CD4-positive, alpha-beta T cell treated with Interleukin-15 for 1 hour (primary cell): ENCODE data around the gene TSPAN18.

Source experiments
- DNase-seq: peaks from one replicate; pipeline ENCODE4 v3.0.0-alpha.2; 2020

Gene TSPAN18

GRCh38 chr11:44928144-44928543 is 201.4 kb downstream of the TSPAN18 start:
- no peak for DNase-seq

DNA sequence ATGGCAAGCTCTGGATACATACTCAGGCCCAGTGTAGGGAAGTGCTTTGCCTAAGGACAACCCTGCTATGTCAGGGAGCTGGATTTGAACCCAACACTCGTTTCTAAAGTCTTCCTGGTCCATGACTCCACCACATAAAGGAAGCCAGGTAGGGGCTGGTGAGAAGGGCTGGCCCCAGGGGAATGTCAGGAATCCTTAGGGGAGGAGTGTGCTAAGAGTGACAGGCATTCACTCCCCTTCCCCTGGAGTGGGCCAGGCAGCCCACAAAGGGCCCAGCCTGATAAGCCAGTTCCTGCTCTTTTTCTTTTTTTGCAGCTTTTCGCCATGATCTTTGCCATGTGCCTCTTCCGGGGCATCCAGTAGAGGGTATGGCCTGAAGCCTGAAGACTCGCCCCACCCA is 202.1 kb downstream of the TSPAN18 start:
- DNase-seq: no peak

GRCh38 chr11:44930588-44931302 is 204.0 kb downstream of the TSPAN18 start:
- no peak for DNase-seq

GRCh38 chr11:44931466-44931865 is 204.7 kb downstream of the TSPAN18 start:
- no peak for DNase-seq

GRCh38 chr11:44934110-44934509 is 207.3 kb downstream of the TSPAN18 start:
- no peak for DNase-seq

DNA sequence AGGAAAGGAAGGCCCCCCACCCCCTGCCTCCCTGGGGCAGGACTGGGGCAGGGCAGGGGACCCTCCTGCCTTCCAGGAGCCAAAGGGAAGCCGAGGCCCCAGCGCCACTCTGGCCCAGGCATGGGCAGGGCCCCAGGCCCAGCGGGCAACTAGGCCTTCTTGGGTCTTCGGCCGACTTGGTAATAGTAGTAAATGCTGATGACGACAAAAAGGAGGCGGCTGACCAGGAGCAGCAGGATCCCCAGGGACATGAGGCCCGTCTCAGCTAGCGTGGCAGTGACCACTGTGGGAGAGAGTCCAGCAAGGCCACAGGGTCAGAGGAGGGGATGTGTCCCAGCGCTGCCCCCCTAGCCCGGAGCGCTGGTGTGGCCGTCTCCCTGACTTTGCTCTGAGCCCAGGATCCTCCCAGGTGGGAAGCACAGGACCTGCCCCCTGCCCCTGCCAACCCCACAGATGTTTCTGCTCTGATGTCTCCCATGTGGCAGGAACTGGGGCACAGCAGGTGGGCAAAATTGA is 208.0 kb downstream of the TSPAN18 start:
- DNase-seq: no peak

DNA sequence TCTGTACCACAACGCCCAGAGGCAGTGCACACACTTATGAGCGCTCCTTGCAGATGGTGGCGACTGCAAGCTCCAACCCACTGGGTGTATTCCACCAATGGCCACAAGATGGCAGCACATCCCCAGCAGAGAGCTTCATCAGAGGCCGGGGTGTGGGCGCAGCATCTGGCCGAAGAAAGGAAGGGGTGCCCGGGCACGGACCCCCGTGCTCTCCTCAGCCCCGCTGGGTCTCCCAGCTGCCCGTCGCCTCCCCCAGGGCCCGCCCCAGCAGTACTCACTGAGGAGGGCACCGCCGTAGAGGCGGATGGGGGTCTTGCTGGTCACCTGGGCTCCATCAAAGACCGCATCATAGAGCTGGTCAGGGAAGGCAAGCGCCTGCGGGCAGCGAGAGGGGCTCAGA is 209.8 kb downstream of the TSPAN18 start:
- peak; percentile 80 for DNase-seq

DNA sequence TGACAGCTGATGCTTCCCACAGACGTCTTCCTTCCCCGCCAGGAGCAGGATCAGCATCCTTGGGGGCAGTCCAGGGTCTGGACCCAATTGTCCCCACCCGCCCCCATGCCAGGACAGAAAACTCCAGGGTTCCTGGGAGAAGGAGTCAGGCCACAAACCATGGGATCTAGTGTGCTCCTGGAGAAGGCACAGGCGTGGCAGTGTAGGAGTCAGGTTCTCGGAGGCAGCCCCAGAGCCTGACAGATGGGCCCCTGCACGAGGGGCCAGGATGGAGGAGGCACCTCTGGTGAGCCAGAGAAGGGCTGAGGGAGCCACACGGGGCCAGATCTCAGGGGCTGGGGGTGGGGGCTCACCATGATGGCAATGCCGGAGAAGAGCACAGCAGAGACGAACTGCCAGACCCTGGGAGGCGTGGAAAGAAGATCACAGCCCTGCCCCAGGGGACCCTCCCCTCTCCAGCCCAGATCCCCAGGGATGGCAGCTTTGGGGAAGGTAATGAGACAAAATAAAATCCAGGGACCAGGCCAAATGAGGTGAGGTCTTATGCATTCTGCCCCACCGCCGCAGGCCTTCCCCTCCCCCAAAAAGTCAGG is 210.3 kb downstream of the TSPAN18 start:
- no peak for DNase-seq

DNA sequence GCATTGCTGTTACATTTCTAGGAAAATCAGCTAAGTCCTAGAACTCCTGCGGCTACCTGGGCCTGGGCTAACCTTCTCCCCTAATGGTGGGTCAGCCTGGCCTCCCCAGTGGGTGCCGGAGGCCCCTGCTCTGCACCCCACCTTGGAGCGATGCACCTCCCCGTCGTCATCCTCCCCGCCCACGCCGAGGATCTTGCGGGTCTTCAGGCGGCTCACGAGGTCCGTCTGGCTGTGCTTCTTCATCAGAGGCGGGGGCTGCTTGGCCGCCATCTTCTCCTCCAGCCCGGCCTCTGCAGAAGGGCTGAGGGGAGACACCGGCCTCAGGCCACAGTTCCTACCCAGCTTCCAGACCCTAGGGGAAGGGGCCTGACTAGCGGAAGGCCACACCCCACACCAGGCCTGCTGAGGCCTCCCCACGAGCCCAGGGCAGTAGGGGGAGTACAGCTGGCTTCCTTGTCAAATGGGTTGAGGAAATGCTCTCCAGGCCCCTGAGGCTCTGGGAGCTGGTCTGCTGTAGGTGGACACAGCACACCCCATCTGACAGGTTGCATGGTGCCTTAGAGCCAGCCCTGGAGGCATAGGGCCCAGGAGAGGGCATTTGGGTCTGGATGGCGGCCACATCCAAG is 211.4 kb downstream of the TSPAN18 start:
- DNase-seq: no peak

GRCh38 chr11:44939673-44940395 is 213.1 kb downstream of the TSPAN18 start:
- DNase-seq: peak; percentile 24

GRCh38 chr11:44940404-44940803 is 213.6 kb downstream of the TSPAN18 start:
- DNase-seq: no peak

DNA sequence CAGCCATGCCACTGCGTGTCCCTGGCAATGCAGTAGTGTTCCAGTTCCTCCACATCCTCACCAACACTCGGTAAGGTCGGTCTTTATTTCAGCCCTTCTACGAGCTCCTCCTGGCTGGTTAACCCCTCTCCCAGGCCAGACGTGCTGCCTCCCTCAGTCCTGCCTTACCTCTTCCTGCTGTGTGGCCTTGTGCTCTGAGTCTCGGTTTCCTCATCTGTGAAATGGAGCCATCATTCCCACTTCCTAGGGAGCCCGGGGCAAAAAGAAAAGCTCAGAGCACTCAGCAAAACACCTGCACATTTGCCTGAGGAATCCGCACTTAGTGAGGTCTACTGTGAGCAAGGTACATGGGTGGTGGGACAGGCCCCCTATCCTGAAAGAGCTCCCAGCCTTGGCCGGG is 214.1 kb downstream of the TSPAN18 start:
- DNase-seq: no peak

GRCh38 chr11:44941259-44942021 is 214.7 kb downstream of the TSPAN18 start:
- DNase-seq: no peak

- no peak for DNase-seq
These were observed 215.5 kb downstream of the TSPAN18 start for GRCh38 chr11:44942029-44942955.

DNA sequence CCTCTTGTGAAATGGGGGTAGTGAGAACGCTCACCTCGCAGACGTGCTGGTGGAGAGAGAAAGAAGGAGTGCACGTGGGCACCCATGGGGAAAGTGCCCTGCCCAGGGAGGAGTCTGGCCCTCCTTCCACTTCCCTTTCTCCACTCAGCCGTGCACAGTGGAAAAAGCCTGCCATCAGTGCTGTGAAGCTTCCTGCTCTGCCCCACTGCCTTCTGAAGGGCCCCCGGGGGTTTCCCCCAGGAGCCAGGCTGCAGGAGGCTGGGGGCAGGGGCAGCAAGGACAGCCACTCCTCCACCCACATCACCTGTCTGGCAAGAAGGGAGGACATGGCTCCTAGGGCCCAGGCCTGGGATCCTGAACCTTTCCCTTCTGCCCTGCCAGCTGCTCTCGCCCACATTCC is 216.4 kb downstream of the TSPAN18 start:
- peak; percentile 69 for DNase-seq

- no peak for DNase-seq
These were observed 216.9 kb downstream of the TSPAN18 start for GRCh38 chr11:44943696-44944095.

DNA sequence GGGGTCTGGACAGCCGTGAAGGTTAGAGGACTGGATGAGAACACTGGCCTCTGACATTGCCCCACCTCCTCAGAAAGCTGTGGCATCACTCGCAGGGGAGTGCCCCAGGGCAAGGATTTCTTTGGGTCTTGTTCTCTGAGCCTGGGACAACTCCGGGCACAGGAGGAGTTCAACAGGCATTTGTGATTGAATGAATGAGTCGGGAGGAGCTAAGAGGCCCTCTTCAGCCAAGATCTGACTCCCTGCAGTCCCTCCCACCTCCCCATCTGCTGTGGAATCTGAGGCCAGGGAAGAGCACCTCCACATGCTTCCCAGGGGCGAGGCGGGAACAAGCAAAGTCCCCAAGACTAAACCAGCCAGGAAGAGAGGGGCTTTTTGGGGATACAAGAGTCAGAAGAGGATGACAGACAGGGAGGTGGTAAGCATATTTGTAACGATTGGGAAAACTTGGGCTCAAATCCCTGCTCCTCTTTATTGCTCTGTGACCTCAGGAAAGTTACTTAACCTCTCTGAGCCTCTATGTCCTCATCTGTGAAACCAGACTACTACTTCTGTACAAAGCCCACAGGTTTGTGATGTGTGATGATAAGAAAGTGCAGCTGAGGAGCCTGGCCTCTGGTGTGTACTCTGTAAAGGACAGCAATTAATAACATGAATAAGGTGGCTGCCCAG is 217.6 kb downstream of the TSPAN18 start:
- no peak for DNase-seq

DNA sequence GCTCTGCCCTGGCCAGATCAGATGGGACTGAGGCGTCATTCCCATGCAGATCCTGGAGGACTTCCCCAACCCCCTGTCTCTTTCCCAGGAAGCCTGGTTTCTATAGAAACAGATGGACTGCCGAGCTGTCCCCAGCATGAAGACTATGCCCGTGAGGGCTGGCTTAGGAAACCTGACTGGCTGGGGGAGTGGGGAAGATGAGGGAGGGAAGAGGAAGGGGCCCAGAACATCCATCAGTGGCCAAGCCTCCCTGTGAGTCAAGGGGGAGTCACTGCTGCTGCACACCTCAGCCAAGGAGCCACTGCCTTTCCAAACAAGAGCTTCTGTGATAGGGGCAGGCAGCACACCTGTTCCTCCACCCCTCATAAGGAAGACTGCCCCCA is 218.1 kb downstream of the TSPAN18 start:
- no peak for DNase-seq

GRCh38 chr11:44945666-44946065 is 218.9 kb downstream of the TSPAN18 start:
- DNase-seq: no peak

GRCh38 chr11:44946263-44946662 is 219.5 kb downstream of the TSPAN18 start:
- DNase-seq: no peak

- DNase-seq: no peak
These were observed 220.4 kb downstream of the TSPAN18 start for GRCh38 chr11:44947114-44947513.
